ENCODE data around the gene MAP2. TPM values are rescaled to one million over a fixed set of nuclear protein-coding genes. Genes with fewer than 3 reads are reported as not detected.

Gene MAP2
- total and polyA plus RNA-seq, 7 experiments from 2014 or later = 0.38 to 0.89 (median 0.47) TPM; not detected in 3

DNA sequence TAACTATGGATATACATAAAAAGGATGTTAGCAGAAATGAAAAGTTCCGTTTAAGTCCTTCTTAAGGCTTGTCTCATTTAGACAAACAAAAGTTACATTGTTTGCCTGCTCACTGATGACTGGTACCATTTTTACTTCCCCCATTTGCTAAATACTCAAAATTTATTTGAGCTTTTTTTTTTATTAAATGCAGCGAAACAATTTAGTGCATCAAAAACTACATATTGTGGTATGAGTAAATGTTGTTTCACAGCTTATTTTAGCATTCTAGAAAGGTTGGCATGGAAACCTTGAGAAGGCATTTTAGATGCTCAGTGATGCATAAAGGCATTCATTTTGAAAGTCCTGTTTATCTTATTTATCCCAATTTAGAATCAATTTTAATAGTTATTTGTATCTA, 100.0 kb downstream of the MAP2 start:
- H3K4me3 ChIP-seq (ENCODE audit: low read length) = no peak overlapping the region
- no peak overlapping the region for H3K27ac ChIP-seq (ENCODE audit: low read depth, low read length)
- ATAC-seq = no peak
- H3K36me3 ChIP-seq (ENCODE audit: control insufficient read depth in 2 of 3, insufficient read depth in 3 of 3, low read length in 3 of 3) = no peaks in the 10 kb centered on the region
- no peaks in the 10 kb centered on the region for H3K9me3 ChIP-seq (ENCODE audit: control insufficient read depth in 2 of 3, low read length in 3 of 3)
- intact Hi-C loops (cut with micrococcal nuclease) = no loop called here
- Mint-ChIP-seq H3K36me3 (no peaks in the 10 kb centered on the region), H3K9me3 (peaks cover 0 to under 1% (median 0%) of the 10 kb centered on the region in 11 donors), H3K27ac (no peak overlapping the region), H3K4me1 (peaks cover 10 to 31% (median 21%) of the 10 kb centered on the region in 7 donors), H3K27me3 (no peaks in the 10 kb centered on the region), H3K4me3 (no peak overlapping the region)
- ChIA-PET POLR2A (no interaction called here), CTCF (no interaction called here)
- DNase-seq = no peak
- H3K4me1 ChIP-seq (ENCODE audit: control insufficient read depth in 2 of 2, insufficient read depth in 2 of 2, low read length in 2 of 2) = no peaks in the 10 kb centered on the region
- H3K27me3 ChIP-seq (ENCODE audit: control insufficient read depth in 2 of 2, insufficient read depth in 2 of 2, low read length in 2 of 2) = no peaks in the 10 kb centered on the region

DNA sequence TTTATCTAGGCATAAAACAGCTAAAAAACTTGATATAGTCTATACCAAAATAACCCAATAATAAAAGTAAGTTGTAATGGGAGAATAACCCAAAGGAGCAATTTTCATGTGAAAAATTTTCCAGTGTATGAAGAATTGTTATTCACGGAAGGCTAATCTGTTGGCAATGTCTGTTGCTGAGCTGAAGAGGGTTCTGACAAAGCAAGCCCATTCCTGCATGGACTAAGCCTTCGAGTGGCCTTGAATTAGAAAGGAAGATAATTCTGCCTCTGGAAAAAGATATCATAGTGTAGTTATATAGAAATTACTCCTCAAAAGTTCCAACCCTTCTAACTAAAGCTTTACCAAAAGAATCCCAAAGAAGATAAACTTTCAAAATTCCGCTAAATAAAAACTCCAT, 101.5 kb downstream of the MAP2 start:
- peak overlapping the region in 2 of 10 donors; percentile 44 to 79 for H3K4me3 Mint-ChIP-seq
- H3K27ac Mint-ChIP-seq = no peak overlapping the region
- no peaks in the 10 kb centered on the region for H3K9me3 ChIP-seq (ENCODE audit: control insufficient read depth in 2 of 3, low read length in 3 of 3)
- H3K9me3 Mint-ChIP-seq = peaks cover 0 to 2% (median 0%) of the 10 kb centered on the region in 11 donors
- H3K4me1 ChIP-seq (ENCODE audit: control insufficient read depth in 2 of 2, insufficient read depth in 2 of 2, low read length in 2 of 2) = no peaks in the 10 kb centered on the region
- no peak overlapping the region for H3K4me3 ChIP-seq (ENCODE audit: low read length)
- peaks cover 10 to 31% (median 21%) of the 10 kb centered on the region in 7 donors for H3K4me1 Mint-ChIP-seq
- no peaks in the 10 kb centered on the region for H3K27me3 Mint-ChIP-seq
- ATAC-seq = no peak
- CTCF ChIA-PET = no interaction called here
- no peak overlapping the region for H3K27ac ChIP-seq (ENCODE audit: low read depth, low read length)
- H3K27me3 ChIP-seq (ENCODE audit: control insufficient read depth in 2 of 2, insufficient read depth in 2 of 2, low read length in 2 of 2) = no peaks in the 10 kb centered on the region
- intact Hi-C loops (cut with micrococcal nuclease) = no loop called here
- no peaks in the 10 kb centered on the region for H3K36me3 ChIP-seq (ENCODE audit: control insufficient read depth in 2 of 3, insufficient read depth in 3 of 3, low read length in 3 of 3)
- no peak for DNase-seq
- POLR2A ChIA-PET = no interaction called here
- no peaks in the 10 kb centered on the region for H3K36me3 Mint-ChIP-seq

DNA sequence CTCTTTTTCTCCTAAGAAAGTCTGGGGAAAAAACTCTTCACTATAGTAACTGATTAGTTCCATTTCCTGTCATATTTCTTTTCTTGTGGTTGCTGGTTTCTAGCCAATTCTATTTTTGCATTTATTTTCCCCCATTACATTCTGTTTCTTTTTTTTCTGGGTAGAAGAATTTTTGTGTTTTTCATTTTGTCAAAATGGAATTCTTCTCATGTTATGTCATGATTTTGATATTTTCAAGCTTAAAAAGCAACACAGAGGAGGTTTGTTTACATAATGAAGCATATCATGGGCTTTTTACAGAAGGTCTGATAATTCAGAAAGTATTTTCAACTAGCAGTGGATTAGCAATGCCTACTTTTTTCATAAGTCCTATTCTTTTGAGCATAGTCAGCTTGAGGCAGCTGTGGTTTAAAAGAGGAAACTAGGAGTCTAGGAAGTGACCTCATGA, 102.0 kb downstream of the MAP2 start:
- H3K36me3 Mint-ChIP-seq = no peaks in the 10 kb centered on the region
- no peaks in the 10 kb centered on the region for H3K4me1 ChIP-seq (ENCODE audit: control insufficient read depth in 2 of 2, insufficient read depth in 2 of 2, low read length in 2 of 2)
- H3K9me3 Mint-ChIP-seq = peaks cover 0 to 2% (median 0%) of the 10 kb centered on the region in 11 donors
- no peaks in the 10 kb centered on the region for H3K27me3 ChIP-seq (ENCODE audit: control insufficient read depth in 2 of 2, insufficient read depth in 2 of 2, low read length in 2 of 2)
- intact Hi-C loops (cut with micrococcal nuclease) = no loop called here
- peak overlapping the region in 8 of 10 donors; percentile 8 to 79 (median 53) for H3K4me3 Mint-ChIP-seq
- POLR2A ChIA-PET = no interaction called here
- H3K4me1 Mint-ChIP-seq = peaks cover 10 to 31% (median 21%) of the 10 kb centered on the region in 7 donors
- CTCF ChIA-PET = no interaction called here
- H3K27me3 Mint-ChIP-seq = no peaks in the 10 kb centered on the region
- no peaks in the 10 kb centered on the region for H3K9me3 ChIP-seq (ENCODE audit: control insufficient read depth in 2 of 3, low read length in 3 of 3)
- ATAC-seq = no peak
- H3K27ac Mint-ChIP-seq = no peak overlapping the region
- H3K4me3 ChIP-seq (ENCODE audit: low read length) = no peak overlapping the region
- DNase-seq = peak in 2 of 9 donors; percentile 3 to 4
- no peak overlapping the region for H3K27ac ChIP-seq (ENCODE audit: low read depth, low read length)
- H3K36me3 ChIP-seq (ENCODE audit: control insufficient read depth in 2 of 3, insufficient read depth in 3 of 3, low read length in 3 of 3) = no peaks in the 10 kb centered on the region

DNA sequence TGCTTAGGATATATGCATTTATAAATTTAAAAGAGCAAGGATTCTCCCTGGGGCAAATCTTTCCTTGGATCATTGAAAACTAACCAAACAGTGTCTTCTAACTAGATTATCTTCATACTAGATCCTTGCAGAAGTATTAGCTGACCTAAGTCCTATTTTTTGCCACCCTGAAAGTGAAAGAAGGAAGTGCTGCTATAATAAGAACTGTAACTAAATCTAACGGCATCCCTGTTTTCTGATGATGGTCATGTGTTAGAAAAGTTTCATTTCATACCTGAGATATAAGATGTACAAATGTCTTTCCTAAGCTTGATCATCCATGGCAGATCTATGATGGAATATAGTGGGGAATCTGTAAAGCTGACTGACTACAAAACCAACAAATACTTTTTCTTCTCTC, 102.7 kb downstream of the MAP2 start:
- Mint-ChIP-seq H3K4me3 (peak overlapping the region in 8 of 10 donors; percentile 6 to 66 (median 44)), H3K9me3 (peaks cover 0 to 2% (median 0%) of the 10 kb centered on the region in 11 donors), H3K4me1 (peaks cover 10 to 31% (median 21%) of the 10 kb centered on the region in 7 donors), H3K27me3 (no peaks in the 10 kb centered on the region), H3K36me3 (no peaks in the 10 kb centered on the region), H3K27ac (no peak overlapping the region)
- ChIA-PET CTCF (no interaction called here), POLR2A (no interaction called here)
- H3K9me3 ChIP-seq (ENCODE audit: control insufficient read depth in 2 of 3, low read length in 3 of 3) = no peaks in the 10 kb centered on the region
- H3K36me3 ChIP-seq (ENCODE audit: control insufficient read depth in 2 of 3, insufficient read depth in 3 of 3, low read length in 3 of 3) = no peaks in the 10 kb centered on the region
- no peak for DNase-seq
- no peaks in the 10 kb centered on the region for H3K4me1 ChIP-seq (ENCODE audit: control insufficient read depth in 2 of 2, insufficient read depth in 2 of 2, low read length in 2 of 2)
- no peaks in the 10 kb centered on the region for H3K27me3 ChIP-seq (ENCODE audit: control insufficient read depth in 2 of 2, insufficient read depth in 2 of 2, low read length in 2 of 2)
- intact Hi-C loops (cut with micrococcal nuclease) = no loop called here
- peak; percentile 54 for ATAC-seq
- H3K27ac ChIP-seq (ENCODE audit: low read depth, low read length) = no peak overlapping the region
- H3K4me3 ChIP-seq (ENCODE audit: low read length) = no peak overlapping the region

- H3K4me1 ChIP-seq (ENCODE audit: control insufficient read depth in 2 of 2, insufficient read depth in 2 of 2, low read length in 2 of 2) = no peaks in the 10 kb centered on the region
- peaks cover 0 to 3% (median 0%) of the 10 kb centered on the region in 11 donors for H3K9me3 Mint-ChIP-seq
- H3K27me3 Mint-ChIP-seq = peaks cover 0 to 3% (median 2%) of the 10 kb centered on the region in 5 donors
- no peak overlapping the region for H3K4me3 Mint-ChIP-seq
- peaks cover 10 to 31% (median 21%) of the 10 kb centered on the region in 7 donors for H3K4me1 Mint-ChIP-seq
- DNase-seq (no peak), ATAC-seq (no peak)
- no peaks in the 10 kb centered on the region for H3K36me3 ChIP-seq (ENCODE audit: control insufficient read depth in 2 of 3, insufficient read depth in 3 of 3, low read length in 3 of 3)
- no peaks in the 10 kb centered on the region for H3K9me3 ChIP-seq (ENCODE audit: control insufficient read depth in 2 of 3, low read length in 3 of 3)
- H3K36me3 Mint-ChIP-seq = no peaks in the 10 kb centered on the region
- CTCF ChIA-PET = no interaction called here
- H3K4me3 ChIP-seq (ENCODE audit: low read length) = no peak overlapping the region
- intact Hi-C loops (cut with micrococcal nuclease) = no loop called here
- H3K27ac ChIP-seq (ENCODE audit: low read depth, low read length) = no peak overlapping the region
- H3K27ac Mint-ChIP-seq = no peak overlapping the region
- H3K27me3 ChIP-seq (ENCODE audit: control insufficient read depth in 2 of 2, insufficient read depth in 2 of 2, low read length in 2 of 2) = no peaks in the 10 kb centered on the region
- POLR2A ChIA-PET = no interaction called here
Observed at GRCh38 chr2:209529579-209529978, 105.7 kb downstream of the MAP2 start.

- no peaks in the 10 kb centered on the region for H3K9me3 ChIP-seq (ENCODE audit: control insufficient read depth in 2 of 3, low read length in 3 of 3)
- Mint-ChIP-seq H3K4me1 (peaks cover 1 to 9% (median 4%) of the 10 kb centered on the region in 7 donors), H3K27me3 (peaks cover 0 to 3% (median 2%) of the 10 kb centered on the region in 5 donors), H3K36me3 (no peaks in the 10 kb centered on the region), H3K9me3 (peaks cover 0 to 3% (median 0%) of the 10 kb centered on the region in 11 donors), H3K27ac (no peak overlapping the region), H3K4me3 (no peak overlapping the region)
- H3K36me3 ChIP-seq (ENCODE audit: control insufficient read depth in 2 of 3, insufficient read depth in 3 of 3, low read length in 3 of 3) = no peaks in the 10 kb centered on the region
- ATAC-seq = no peak
- no peaks in the 10 kb centered on the region for H3K4me1 ChIP-seq (ENCODE audit: control insufficient read depth in 2 of 2, insufficient read depth in 2 of 2, low read length in 2 of 2)
- CTCF ChIA-PET = no interaction called here
- DNase-seq = no peak
- no peak overlapping the region for H3K27ac ChIP-seq (ENCODE audit: low read depth, low read length)
- intact Hi-C loops (cut with micrococcal nuclease) = no loop called here
- no peaks in the 10 kb centered on the region for H3K27me3 ChIP-seq (ENCODE audit: control insufficient read depth in 2 of 2, insufficient read depth in 2 of 2, low read length in 2 of 2)
- POLR2A ChIA-PET = no interaction called here
- H3K4me3 ChIP-seq (ENCODE audit: low read length) = no peak overlapping the region
Observed at GRCh38 chr2:209532321-209532720, 108.5 kb downstream of the MAP2 start.

GRCh38 chr2:209533391-209533790, 109.5 kb downstream of the MAP2 start:
- Histone ChIP-seq H3K27ac (ENCODE audit: low read depth, low read length) (no peak overlapping the region), H3K36me3 (ENCODE audit: control insufficient read depth in 2 of 3, insufficient read depth in 3 of 3, low read length in 3 of 3) (no peaks in the 10 kb centered on the region), H3K4me1 (ENCODE audit: control insufficient read depth in 2 of 2, insufficient read depth in 2 of 2, low read length in 2 of 2) (no peaks in the 10 kb centered on the region), H3K4me3 (ENCODE audit: low read length) (no peak overlapping the region), H3K9me3 (ENCODE audit: control insufficient read depth in 2 of 3, low read length in 3 of 3) (no peaks in the 10 kb centered on the region), H3K27me3 (ENCODE audit: control insufficient read depth in 2 of 2, insufficient read depth in 2 of 2, low read length in 2 of 2) (no peaks in the 10 kb centered on the region)
- ChIA-PET POLR2A (no interaction called here), CTCF (no interaction called here)
- DNase-seq (no peak), ATAC-seq (no peak)
- no peak overlapping the region for H3K4me3 Mint-ChIP-seq
- H3K9me3 Mint-ChIP-seq = peaks cover 0 to 3% (median 0%) of the 10 kb centered on the region in 11 donors
- peaks cover 0 to 1% (median 0%) of the 10 kb centered on the region in 7 donors for H3K4me1 Mint-ChIP-seq
- H3K27me3 Mint-ChIP-seq = peaks cover 0 to 3% (median 2%) of the 10 kb centered on the region in 5 donors
- no peaks in the 10 kb centered on the region for H3K36me3 Mint-ChIP-seq
- intact Hi-C loops (cut with micrococcal nuclease) = no loop called here
- no peak overlapping the region for H3K27ac Mint-ChIP-seq
